WI38 (cell line): Measurements from ENCODE around the gene SPRN.

Experiments used
- H3K4me3 ChIP-seq: 2 replicates; pipeline ENCODE4 v1.5.1; 2011; ENCODE audit warnings: low read depth, mild to moderate bottlenecking, control low read depth, low read length
- TF ChIP-seq, protein P1 (sequence below): IDR thresholded peaks from 2 replicates; pipeline ENCODE4 v1.5.1; 2012; ENCODE audit warnings: low read depth, mild to moderate bottlenecking, control low read depth, low read length

Gene SPRN

DNA sequence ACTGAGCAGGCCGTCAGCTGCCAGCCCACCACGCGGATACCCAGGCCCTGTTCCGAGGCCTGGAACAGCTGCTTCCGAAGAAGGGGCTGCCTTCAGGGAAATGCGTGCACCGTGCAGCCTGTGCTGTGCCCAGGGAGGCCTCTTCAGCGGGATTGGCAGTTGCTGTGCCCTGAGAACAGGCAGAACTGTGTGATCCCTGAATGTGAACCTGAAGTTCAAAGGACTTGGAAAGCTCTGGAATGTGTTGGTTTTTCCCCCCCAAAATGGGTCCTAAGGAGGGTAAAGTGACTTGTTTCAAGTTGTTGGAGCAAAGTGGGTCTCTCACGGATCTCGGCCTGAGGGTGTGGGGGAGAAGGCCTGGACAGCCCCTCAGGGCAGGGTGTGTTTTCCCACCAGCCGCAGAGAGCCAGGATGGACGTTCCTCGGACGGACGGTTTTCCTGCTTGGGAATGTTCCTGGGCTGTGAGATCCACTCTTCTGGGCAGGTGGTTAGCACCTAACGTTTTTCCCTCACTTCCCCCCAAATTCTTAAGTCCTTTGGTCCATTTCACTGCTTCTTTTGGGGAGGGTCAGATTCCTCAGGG, 2.1 kb downstream of the SPRN start:
- H3K4me3 ChIP-seq, result no peak overlapping the region

DNA sequence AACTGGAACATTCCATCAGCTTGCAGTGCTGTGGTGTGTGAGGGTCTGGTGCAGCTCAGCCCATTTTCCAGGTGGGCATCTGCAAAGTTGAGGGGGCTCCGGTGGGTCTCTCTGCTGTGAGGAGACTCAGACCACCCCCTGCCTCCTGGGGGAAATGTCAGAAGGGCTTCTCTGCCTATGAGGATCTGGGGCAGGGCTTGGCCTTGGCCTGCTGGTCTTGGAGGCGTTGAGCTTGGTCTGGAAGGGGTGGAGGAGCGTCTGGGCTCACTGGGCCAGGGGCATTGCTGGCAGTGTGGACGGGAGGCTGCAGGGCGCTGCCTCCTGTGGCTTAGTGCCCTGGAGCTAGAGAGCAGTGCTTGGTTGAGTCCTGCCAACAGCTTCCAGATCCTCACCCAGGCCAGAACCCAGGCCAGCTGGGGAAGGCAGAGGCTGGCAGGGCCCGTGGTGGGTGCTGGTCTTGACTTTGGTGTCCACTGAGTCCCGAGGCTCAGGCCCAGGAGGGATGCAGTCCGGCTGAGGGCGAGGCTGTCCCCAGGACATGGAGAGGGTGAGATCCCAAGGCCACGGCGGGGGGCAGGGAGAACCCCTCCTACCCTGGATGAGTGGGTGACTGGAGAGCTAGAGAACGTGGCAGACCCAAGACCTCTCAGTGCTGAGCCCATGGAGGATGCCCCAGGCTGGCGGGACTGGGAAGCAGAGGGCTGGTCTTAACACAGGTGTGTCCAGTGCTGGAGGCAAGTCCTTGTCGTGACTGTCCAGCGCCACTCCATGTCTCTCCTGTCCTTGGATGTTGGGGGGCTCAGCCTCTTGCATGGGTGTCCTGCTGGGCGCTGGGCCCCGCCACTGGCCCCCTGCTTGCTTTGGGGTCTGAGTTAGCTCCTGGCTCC, 2.8 kb downstream of the SPRN start:
- no peak overlapping the region for H3K4me3 ChIP-seq
- TF ChIP-seq, protein P1, sequence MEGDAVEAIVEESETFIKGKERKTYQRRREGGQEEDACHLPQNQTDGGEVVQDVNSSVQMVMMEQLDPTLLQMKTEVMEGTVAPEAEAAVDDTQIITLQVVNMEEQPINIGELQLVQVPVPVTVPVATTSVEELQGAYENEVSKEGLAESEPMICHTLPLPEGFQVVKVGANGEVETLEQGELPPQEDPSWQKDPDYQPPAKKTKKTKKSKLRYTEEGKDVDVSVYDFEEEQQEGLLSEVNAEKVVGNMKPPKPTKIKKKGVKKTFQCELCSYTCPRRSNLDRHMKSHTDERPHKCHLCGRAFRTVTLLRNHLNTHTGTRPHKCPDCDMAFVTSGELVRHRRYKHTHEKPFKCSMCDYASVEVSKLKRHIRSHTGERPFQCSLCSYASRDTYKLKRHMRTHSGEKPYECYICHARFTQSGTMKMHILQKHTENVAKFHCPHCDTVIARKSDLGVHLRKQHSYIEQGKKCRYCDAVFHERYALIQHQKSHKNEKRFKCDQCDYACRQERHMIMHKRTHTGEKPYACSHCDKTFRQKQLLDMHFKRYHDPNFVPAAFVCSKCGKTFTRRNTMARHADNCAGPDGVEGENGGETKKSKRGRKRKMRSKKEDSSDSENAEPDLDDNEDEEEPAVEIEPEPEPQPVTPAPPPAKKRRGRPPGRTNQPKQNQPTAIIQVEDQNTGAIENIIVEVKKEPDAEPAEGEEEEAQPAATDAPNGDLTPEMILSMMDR, result no peak

More for the DNA sequence above, 2.1 kb downstream of the SPRN start:
- TF ChIP-seq, protein P1, result no peak

DNA sequence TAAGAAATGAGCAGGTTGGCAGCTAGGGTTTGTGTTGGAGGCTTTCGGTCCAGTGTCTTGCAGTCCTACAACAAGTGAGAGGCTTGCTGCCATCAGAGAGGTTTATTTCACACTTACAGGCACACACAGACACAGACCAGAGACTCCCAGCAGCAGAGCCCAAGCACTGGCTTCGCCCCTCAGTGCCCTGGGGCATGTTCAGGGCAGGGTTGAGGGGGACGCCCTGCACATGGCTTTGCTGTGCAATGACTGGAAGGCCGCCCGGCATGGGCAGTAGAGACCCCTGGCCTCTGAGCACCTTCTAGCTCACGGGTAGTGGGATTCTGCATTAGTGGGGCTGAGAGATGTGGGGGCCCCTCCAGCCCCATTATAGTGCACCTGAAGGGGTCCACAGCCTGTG, 3.8 kb downstream of the SPRN start:
- H3K4me3 ChIP-seq, result no peak overlapping the region
- TF ChIP-seq, protein P1, result no peak

DNA sequence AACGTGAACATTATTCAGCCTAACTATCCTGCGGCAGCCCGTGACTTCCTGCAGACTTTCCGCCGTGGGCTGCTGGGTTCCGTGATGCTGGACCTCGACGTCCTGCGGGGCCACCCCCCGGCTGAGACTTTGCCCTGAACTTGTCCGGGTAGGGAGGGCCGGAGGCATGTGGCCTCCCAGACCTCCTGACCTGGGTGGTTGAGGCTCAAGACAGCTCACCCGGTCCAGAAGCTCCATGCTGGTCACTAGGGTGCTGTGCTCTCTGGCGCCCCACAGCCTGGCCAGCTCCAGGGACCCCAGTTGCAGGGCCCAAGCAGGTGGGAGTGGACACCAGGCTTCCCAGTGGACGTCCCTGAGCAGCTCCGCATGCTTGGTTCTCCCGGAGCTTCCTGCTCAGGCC, 4.4 kb downstream of the SPRN start:
- TF ChIP-seq, protein P1, result no peak
- no peak overlapping the region for H3K4me3 ChIP-seq

DNA sequence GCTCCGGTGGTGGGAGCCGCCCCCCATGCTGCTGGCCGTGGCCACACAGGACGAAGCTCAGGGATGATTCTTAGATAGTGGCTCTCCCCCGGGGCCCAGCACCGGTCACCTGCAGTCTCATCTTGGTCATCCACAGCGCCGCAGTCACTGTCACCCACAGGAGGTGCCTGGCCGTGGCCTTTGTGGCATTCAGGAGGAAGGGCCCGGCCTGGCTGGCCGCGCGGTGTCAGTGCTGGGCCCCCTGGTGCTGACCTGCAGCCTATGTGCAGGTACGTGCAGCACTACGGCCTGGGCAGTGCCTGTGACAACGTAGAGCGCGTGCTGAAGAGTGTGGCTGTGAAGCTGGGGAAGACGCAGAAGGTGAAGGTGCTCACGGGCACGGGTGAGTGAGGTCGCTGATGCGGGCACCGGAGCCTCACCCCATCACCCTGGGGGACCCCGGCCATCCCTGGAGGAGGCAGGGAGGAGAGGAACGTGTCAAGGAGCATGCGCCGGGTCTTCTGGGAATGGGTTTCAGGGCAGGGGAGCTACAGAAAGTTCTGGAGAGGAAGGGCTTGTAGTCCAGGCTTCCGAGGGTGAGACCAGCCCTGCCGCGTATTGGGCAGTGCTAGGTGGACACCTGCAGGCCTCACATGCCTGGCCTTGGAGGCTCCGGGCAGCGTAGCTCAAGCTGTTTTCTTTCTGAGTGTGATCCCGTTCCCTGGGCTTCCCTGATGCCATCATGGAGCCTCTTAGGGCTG, 5.0 kb downstream of the SPRN start:
- no peak overlapping the region for H3K4me3 ChIP-seq
- TF ChIP-seq, protein P1, result no peak

DNA sequence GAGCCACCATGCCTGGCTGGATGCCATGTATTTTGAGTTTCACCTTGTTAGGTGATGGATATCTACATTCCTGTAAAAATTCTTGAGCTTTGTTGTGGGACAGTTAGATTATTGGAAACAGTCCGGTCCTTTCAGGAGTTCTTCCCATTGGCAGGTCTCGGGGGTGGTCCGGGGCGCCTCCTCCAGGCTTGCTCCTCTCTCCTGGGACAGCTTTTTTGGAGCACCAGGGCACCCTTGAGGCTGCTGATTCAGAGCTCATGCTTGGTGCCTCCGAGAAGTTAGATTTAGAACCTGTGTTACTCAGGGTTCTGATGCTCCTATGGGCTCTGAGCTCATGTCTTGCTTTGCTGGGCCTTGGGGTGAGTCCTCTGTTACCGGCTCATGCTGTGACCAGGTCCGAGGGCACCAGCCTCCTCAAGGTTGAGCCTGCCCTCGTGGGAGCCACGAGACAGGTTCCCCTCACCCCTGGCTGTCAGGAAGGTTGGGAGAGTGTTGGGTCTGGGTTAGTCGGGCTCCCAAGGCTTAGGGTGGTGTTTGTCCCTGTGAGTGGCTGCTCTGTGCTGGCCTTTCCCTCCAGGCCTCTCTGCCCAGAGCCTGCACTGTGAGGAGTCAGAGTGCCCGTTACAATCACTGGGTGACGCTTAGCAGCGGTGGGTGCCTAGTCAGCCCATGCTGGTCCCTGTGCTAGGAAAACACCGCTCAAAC, 6.0 kb downstream of the SPRN start:
- TF ChIP-seq, protein P1, result no peak
- H3K4me3 ChIP-seq, result no peak overlapping the region
